Amniotic stem cell (primary cell): ENCODE results near the gene MAST3.

ENCODE experiments used
- DNase-seq: peaks from one replicate; lab custom pipeline; 2025; lab: John Stamatoyannopoulos, UW

The MAST3 gene

DNA sequence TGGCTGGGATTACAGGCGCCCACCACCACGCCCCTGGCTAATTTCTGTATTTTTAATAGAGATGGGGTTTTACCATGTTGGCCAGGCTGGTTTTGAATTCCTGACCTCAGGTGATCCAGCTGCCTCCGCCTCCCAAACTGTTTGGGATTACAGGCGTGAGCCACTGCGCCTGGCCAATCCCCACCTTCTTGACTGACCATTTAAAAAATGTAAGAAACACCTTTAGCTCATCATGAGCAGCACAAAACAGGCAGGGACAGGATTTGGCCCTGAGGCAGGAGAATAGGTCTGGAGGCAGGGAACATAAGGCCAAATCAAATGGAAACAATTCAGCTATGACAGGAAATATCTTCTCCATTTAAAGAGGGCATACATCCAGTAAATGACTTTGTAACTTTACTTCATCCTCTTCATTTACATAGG, 94.1 kb downstream of the MAST3 start:
- DNase-seq = no peak

DNA sequence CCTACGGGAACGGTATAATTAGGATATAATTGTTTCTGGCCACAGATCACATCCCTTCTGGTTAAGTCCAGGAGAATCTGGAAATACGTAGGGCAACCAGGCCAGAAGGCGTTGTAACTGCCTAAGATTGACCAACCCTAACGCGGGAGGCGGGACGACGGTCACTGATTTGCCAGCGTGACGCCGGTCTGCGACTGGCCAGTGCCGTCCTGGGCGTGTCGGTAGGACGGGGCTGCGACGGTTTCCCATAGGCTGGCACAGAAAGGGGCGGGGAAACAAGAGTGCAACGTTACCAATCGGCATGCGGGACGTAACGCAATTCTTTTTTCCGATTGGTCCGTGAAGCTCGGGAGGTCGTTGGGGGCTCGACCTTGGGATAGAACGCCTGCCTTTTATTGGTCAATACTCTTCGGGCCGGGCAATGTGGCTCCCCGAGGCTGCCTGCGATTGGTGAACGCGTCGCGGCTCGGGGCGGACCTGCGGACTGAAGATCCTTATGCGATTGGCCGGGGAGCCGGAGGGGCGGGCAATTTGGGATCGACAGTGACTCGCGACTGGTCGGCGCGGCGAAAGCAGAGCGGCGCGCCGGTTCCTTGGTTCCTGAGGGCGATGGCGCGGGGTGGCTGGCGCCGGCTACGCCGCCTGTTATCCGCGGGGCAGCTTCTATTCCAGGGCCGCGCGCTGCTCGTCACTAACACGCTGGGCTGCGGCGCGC, 95.3 kb downstream of the MAST3 start, which contains the start of gene MPV17L2:
Gene MPV17L2 (plus strand): TSS at position 546 of the 715 bp plus-strand sequence. CDS start 64 bp downstream, at position 610.
- DNase-seq = peak; percentile 100

DNA sequence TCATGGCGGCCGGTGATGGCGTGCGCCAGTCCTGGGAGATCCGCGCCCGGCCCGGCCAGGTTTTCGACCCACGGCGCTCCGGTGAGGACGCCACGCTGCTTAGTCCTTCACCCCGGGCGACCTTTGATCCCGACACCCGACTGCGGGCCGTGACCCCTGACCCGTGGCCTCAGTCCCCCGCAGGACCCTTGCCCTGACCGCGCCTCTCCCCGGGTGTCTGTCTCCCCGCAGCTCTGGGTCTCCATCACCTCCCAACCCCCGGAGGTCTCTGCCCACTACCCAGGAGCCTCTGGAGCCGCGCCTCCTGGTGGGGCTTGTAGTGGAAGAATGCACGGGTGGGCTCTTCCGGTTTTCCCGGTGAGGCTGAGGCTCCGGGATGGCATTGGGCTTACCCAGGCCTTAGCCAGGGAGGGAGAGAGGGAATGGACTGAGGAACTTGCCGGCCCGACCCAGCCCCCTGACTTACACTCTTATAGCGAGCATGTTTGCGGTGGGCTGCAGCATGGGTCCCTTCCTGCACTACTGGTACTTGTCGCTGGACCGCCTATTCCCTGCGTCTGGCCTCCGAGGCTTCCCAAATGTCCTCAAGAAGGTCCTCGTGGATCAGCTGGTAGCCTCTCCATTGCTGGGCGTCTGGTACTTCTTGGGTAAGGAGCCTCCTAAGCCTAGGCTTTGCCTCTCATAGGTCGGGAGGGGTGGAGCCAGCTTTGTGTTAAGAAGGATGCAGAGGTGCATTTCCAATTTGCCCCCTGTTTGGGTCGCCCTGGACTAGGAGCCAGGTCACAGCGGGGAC, 96.0 kb downstream of the MAST3 start:
- no peak for DNase-seq

DNA sequence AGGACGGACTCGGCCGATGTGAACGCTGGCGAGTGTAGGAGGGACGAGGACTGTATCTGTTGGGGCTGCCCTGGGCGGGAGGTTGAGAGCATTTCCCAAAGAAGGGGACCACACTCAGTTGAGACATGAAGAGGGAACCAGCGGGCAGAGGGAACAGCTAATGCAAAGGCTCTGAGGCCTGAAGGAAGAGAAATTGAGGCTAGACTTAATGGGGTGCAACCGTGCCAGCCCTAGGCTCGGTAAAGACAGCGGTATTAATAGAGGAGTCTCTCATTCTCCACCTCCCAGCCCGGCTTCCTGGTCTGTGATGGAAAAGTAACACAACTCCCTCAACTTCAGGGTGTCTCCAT, 96.6 kb downstream of the MAST3 start:
- no peak for DNase-seq

DNA sequence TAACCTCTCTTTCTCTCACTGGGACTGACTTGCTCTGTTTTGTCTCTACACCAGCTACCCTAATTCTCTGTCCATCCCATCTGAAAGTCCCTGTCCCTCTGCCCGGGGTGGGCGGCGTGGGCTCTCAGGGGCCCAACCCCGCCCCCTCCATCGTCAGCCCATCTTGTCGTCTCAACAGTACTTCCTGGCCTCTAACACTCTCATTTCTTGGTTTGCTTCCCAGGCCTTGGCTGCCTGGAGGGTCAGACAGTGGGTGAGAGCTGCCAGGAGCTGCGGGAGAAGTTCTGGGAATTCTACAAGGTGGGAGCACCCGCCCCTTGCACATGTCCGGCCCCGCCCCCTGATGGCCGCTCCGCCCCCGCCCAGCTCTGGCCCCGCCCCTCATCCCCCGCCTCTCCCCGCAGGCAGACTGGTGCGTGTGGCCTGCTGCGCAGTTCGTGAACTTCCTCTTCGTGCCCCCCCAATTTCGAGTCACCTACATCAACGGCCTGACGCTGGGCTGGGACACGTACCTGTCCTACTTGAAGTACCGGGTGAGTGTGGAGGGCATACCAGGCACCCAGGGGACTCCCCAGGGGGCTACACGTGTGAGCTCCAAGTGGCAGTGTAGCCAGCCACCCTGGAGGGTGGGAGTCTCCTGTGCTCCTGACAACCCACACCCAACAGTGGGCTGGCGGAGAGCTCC, 97.1 kb downstream of the MAST3 start:
- no peak for DNase-seq

DNA sequence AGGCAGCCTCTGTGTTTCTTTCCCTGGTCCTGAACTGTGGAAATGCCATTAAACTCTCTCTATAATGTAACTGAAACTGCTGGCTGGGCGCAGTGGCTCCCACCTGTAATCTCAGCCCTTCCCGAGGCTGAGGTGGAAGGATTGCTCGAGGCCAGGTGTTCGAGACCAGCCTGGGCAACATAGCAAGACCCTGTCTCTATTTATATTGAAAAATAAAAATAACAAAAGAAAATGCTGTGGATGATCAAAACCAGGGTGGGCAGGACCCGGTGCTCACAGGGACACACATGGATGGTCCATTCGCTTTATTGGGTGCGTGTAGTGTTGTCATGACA, 98.9 kb downstream of the MAST3 start:
- no peak for DNase-seq

DNA sequence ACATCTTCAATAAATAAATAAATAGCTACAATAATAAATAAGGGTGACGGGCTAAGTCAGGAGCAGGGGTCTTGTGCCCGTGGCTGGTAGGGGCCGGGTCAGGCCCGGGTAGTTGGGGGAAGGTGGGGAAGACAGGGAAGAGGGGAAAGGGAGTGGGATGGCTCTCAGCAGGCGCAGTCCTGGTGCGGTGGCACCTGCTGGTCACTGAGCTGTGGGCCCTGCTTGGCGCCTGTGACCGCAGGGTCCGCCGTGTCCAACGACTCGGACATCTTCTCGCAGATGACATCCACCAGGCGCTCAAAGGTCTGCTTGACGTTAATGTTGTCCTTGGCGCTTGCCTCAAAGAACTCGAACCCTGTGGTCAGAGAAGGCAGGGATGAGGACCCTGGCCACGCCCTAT, 99.7 kb downstream of the MAST3 start:
- no peak for DNase-seq

DNA sequence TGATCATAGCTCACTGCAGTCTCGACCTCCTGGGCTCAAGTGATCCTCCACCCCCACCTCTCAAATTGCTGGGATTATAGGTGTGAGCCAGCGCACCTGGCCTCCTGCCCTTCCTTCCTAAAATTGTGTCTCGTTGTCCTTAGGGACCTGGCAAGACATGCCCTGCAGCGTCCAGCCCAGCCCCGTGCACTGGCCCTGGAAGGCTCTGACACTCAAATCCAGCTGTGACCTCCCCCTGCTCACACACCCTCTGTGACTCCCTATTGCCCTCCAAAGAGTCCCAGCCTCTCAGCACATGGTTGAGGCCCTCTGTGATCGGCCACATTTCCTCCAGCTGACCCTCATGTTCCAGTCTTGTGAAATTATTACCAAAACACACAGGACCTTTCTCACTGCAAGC, 100.4 kb downstream of the MAST3 start:
- no peak for DNase-seq

DNA sequence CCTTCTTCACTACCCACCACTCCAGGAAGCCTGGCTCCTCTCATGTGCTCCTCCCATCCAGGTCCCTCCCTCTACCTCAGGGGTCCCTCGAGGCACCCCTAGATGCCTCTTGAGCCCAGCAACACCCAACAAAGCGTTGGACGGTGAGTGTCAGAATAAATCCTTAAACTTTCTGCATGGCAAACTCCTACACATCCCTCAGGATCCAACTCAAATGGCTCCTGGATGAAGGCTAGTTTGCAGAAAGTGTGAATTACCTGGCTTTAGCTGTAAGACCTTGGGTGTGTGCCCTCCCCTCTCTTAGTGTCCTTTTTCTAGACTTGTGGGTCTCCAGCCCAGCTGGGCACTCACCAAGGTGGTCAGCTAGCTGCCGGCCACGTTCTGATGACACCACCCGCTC, 100.8 kb downstream of the MAST3 start:
- no peak for DNase-seq
